ENCODE measurements around the gene TMEM88. TPM values are rescaled to one million over a fixed set of nuclear protein-coding genes. Genes with fewer than 3 reads are reported as not detected.

Gene TMEM88
- total and polyA plus RNA-seq, 2 of the 13 experiments (the other 11 are each of a cell fraction or from before 2014, with no cell fraction given) = 0.31 to 0.66 TPM

DNA sequence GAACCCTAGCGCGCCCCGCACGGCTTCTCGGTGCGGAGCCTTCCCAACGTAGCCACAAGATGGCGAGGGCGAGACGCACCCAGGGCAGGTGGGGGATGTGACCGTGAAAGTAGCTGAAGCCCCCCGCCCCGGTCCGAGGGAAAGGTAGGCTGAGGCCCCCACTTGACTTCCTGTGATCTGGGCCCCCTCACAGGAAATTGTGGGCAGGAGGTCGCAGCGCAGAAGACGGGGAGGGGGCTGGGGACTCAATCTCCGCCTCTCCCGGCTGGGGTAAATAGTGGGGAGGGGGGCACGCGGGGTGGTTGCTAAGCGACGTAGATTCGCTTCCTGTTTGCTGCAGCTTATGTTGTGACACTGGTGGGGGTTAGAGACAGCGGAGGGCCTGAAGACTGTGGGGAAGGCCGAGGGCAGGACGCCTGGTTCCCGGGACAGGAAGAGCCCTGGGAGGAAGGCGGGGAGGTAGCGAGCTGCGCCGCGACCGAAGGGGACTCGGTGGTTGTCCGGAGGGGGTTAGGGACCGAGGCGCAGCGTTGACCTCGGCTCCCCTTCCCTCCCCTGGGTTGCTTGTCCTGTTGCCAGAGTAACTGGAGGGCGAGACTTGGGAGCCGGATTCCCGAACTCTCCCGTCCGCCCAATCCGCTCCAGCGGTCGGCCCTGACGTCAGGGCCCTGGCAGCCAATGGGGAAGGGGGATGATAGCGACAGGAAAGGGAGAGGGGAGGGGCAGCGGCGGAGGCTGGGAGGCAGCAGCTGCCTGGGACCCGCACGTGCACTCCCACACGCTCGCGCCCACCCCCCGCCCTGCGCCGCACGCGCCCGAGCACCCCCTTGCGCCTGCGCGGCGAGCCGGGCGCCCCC is 19.7 kb upstream of the TMEM88 start (continued):
- TF ChIP-seq ZSCAN9 (CRISPR knock-in tag; IDR thresholded peaks at IDR 0.05; ENCODE audit: borderline replicate concordance) = no peak
- TF ChIP-seq, protein P1, sequence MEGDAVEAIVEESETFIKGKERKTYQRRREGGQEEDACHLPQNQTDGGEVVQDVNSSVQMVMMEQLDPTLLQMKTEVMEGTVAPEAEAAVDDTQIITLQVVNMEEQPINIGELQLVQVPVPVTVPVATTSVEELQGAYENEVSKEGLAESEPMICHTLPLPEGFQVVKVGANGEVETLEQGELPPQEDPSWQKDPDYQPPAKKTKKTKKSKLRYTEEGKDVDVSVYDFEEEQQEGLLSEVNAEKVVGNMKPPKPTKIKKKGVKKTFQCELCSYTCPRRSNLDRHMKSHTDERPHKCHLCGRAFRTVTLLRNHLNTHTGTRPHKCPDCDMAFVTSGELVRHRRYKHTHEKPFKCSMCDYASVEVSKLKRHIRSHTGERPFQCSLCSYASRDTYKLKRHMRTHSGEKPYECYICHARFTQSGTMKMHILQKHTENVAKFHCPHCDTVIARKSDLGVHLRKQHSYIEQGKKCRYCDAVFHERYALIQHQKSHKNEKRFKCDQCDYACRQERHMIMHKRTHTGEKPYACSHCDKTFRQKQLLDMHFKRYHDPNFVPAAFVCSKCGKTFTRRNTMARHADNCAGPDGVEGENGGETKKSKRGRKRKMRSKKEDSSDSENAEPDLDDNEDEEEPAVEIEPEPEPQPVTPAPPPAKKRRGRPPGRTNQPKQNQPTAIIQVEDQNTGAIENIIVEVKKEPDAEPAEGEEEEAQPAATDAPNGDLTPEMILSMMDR (CRISPR knock-in tag; IDR thresholded peaks at IDR 0.05) = peak; percentile 92
- no peak for TF ChIP-seq MYNN (CRISPR knock-in tag; IDR thresholded peaks at IDR 0.05; ENCODE audit: low read depth)
- no peak for TF ChIP-seq ZNF792 (CRISPR knock-in tag; IDR thresholded peaks at IDR 0.05)
- no peak for TF ChIP-seq PHF5A (CRISPR knock-in tag; IDR thresholded peaks at IDR 0.05; ENCODE audit: low read depth, unreplicated experiment)
- no peak for TF ChIP-seq HDAC6 (IDR thresholded peaks at IDR 0.05; ENCODE audit: low read depth, low read length)
- no peak for TF ChIP-seq SNAI1 (CRISPR knock-in tag; IDR thresholded peaks at IDR 0.05; ENCODE audit: borderline replicate concordance)
- TF ChIP-seq CAMTA2 (CRISPR knock-in tag; IDR thresholded peaks at IDR 0.05; ENCODE audit: borderline replicate concordance) = no peak
- TF ChIP-seq ZNF205 (CRISPR knock-in tag; IDR thresholded peaks at IDR 0.05) = no peak
- no peak for TF ChIP-seq ATF7-NPFF (CRISPR knock-in tag; IDR thresholded peaks at IDR 0.05; ENCODE audit: low read depth)
- no peak for TF ChIP-seq ZNF260 (CRISPR knock-in tag; IDR thresholded peaks at IDR 0.05; ENCODE audit: borderline replicate concordance, low read depth)
- TF ChIP-seq ZSCAN25 (CRISPR knock-in tag; IDR thresholded peaks at IDR 0.05) = no peak
- no peak for TF ChIP-seq PITX1 (CRISPR knock-in tag; IDR thresholded peaks at IDR 0.05)
- TF ChIP-seq MEIS1 (CRISPR knock-in tag; IDR thresholded peaks at IDR 0.05; ENCODE audit: borderline replicate concordance) = peak; percentile 13; the same call in 1 of the 2 replicates
- TF ChIP-seq NFYB (CRISPR knock-in tag; IDR thresholded peaks at IDR 0.05) = peak; percentile 78
- peak; percentile 64 for TF ChIP-seq RBM22 (optimal IDR thresholded peaks at IDR 0.05; ENCODE audit: low read length)
- TF ChIP-seq, protein P2, sequence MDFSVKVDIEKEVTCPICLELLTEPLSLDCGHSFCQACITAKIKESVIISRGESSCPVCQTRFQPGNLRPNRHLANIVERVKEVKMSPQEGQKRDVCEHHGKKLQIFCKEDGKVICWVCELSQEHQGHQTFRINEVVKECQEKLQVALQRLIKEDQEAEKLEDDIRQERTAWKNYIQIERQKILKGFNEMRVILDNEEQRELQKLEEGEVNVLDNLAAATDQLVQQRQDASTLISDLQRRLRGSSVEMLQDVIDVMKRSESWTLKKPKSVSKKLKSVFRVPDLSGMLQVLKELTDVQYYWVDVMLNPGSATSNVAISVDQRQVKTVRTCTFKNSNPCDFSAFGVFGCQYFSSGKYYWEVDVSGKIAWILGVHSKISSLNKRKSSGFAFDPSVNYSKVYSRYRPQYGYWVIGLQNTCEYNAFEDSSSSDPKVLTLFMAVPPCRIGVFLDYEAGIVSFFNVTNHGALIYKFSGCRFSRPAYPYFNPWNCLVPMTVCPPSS (IDR thresholded peaks at IDR 0.05) = no peak
- TF ChIP-seq AKAP8 (CRISPR knock-in tag; IDR thresholded peaks at IDR 0.05) = peak; percentile 89
- TF ChIP-seq ZBTB8A (CRISPR knock-in tag; IDR thresholded peaks at IDR 0.05; ENCODE audit: borderline replicate concordance, low read depth) = no peak; the same call in 1 of the 2 replicates
- no peak for TF ChIP-seq ZFP82 (CRISPR knock-in tag; IDR thresholded peaks at IDR 0.05; ENCODE audit: borderline replicate concordance)
- TF ChIP-seq ZNF879 (CRISPR knock-in tag; IDR thresholded peaks at IDR 0.05) = no peak
- TF ChIP-seq ZNF136 (CRISPR knock-in tag; IDR thresholded peaks at IDR 0.05; ENCODE audit: low read depth) = no peak
- TF ChIP-seq NFKB2 (CRISPR knock-in tag; IDR thresholded peaks at IDR 0.05; ENCODE audit: borderline replicate concordance) = no peak
- TF ChIP-seq NR2C2 (CRISPR knock-in tag; IDR thresholded peaks at IDR 0.05; ENCODE audit: borderline replicate concordance) = no peak
- TF ChIP-seq ZNF430 (CRISPR knock-in tag; IDR thresholded peaks at IDR 0.05) = no peak; the same call in 1 of the 2 replicates
- no peak for TF ChIP-seq CBFB (CRISPR knock-in tag; IDR thresholded peaks at IDR 0.05)
- no peak for TF ChIP-seq KMT2A (CRISPR knock-in tag; IDR thresholded peaks at IDR 0.05)
- TF ChIP-seq SMARCE1 (IDR thresholded peaks at IDR 0.05; ENCODE audit: borderline replicate concordance) = no peak
- no peak for TF ChIP-seq HNRNPUL1 (IDR thresholded peaks at IDR 0.05; ENCODE audit: low read depth, low read length)

Measured in HepG2 (cell line).